Fibroblast of the aortic adventitia (primary cell): ENCODE data around the gene COPZ2. TPM values are rescaled to one million over a fixed set of nuclear protein-coding genes. Genes with fewer than 3 reads are reported as not detected.

Experiments used
- DNase-seq: peaks from one replicate; pipeline ENCODE4 v3.0.0-alpha.2; 2010; ENCODE audit warnings: low read depth
- H3K4me3 ChIP-seq: 2 replicates; pipeline ENCODE4 v1.5.1; 2011; ENCODE audit warnings: low read depth, mild to moderate bottlenecking, control low read depth, low read length, moderate library complexity
- CTCF ChIP-seq: IDR thresholded peaks from 2 replicates; pipeline ENCODE4 v1.5.1; 2011; ENCODE audit warnings: mild to moderate bottlenecking, low read length, control low read depth, inconsistent platforms; ENCODE audit not compliant: insufficient read depth
- small RNA-seq: library from RNA; depleted of rRNA; stranded (forward); fragments of <200 nt; gene quantifications from one replicate; pipeline ENCODE3, GENCODE V24; 2012
- total RNA-seq: library from RNA; depleted of rRNA; stranded (reverse); fragments of >200 nt; gene quantifications from 2 replicates; pipeline ENCODE4 v1.2.3, GENCODE V29; 2012; ENCODE audit warnings: low replicate concordance

COPZ2 gene
- total RNA-seq, 1 donor = 80.5 TPM

- no peak for TF ChIP-seq CTCF
- no peak overlapping the region for H3K4me3 ChIP-seq
- no peak for DNase-seq
Measured at GRCh38 chr17:47980541-47980940, 57.1 kb downstream of the COPZ2 start.

GRCh38 chr17:47978324-47978723 lies 59.3 kb downstream of the COPZ2 start:
- peak; percentile 68 for DNase-seq
- H3K4me3 ChIP-seq = no peak overlapping the region
- peak; percentile 77 for TF ChIP-seq CTCF

Small RNA genes within 50 kb of the gene (small RNA-seq; reads per million reads assigned to genes)
- gene AC004477.2 = not detected
- gene MIR152 = 1,174 reads per million, percentile 99 among the genes with 10 or more reads in this experiment

Other genes starting within 250 kb of the COPZ2 start
- 4.6 and 6.1 TPM in 2 replicates for gene OSBPL7, start 216.0 kb downstream of the COPZ2 start, total RNA-seq
- gene MRPL10, start 206.3 kb downstream of the COPZ2 start, total RNA-seq = 5.8 and 28.0 TPM in 2 replicates
- 0.16 TPM in 1 of 2 replicates, not detected in the other for gene LRRC46, start 206.1 kb downstream of the COPZ2 start, total RNA-seq
- gene SCRN2, start 196.5 kb downstream of the COPZ2 start, total RNA-seq = 14.7 and 20.7 TPM in 2 replicates
- 0.09 TPM in 1 of 2 replicates, not detected in the other for gene SP6, start 186.6 kb downstream of the COPZ2 start, total RNA-seq
- 0.08 and 3.7 TPM in 2 replicates for gene SP2, start 141.6 kb downstream of the COPZ2 start, total RNA-seq
- gene PNPO, start 96.2 kb downstream of the COPZ2 start, total RNA-seq = 44.9 and 198 TPM in 2 replicates
- not detected in 2 replicates for gene PRR15L, start 79.9 kb downstream of the COPZ2 start, total RNA-seq
- gene CDK5RAP3, start 66.7 kb downstream of the COPZ2 start, total RNA-seq = 49.5 and 109 TPM in 2 replicates
- gene NFE2L1, start 10.6 kb upstream of the COPZ2 start, total RNA-seq = 103 and 413 TPM in 2 replicates
- 49.2 and 59.7 TPM in 2 replicates for gene CBX1, start 63.7 kb upstream of the COPZ2 start, total RNA-seq
- gene SNX11, start 70.0 kb upstream of the COPZ2 start, total RNA-seq = 4.7 and 11.5 TPM in 2 replicates